ENCODE measurements around the gene MED15. TPM values are rescaled to one million over a fixed set of nuclear protein-coding genes. Genes with fewer than 3 reads are reported as not detected.
"Not testable (repeated sequence)": the region's sequence is repeated elsewhere in the genome, so short reads cannot be mapped to it uniquely, and the experiment has no call there.

Gene MED15
- total RNA-seq, 2 experiments from 2014 or later, result 93.3 to 97.4 TPM

DNA sequence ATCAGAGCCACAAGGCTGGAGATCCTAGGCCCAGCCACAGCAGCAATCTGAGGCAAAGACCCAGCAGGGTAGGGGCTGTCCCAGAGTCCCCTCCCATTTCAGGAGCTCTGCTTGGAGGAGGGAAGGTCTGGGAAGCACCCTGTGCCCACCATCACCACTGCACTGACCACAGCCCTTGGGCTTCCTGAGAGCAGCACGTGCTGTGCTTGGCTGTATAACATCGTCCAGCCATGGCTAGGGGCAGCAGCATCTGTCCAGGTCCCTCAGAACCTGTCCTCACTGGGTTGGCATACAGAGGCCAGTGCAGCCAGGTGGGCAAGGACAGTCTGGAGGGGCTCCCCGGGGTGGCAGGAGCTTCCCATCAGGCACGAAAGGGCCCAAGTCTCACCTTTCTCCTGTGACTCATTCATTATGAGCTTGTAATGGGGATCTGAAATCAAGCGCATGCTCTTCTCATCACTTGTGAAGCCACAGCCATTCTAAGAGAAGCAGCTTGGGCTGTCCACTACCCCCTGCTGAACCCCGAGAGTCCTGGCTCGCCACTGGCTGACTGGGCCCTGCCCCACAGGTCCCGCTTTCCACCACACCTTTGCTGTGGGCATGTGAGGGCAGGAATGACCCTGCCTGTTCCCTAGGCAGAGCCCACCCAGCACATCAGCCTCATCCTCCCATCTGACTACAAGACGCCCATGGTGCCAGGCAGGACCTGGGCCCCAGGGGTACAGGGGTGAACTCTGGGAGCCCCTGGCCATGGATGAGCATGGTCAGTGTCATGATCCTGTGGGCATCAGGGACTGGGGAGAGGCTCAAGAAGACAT, 83.3 kb downstream of the MED15 start:
- ChIA-PET POLR2A (no interaction called here), CTCF (interaction anchor here (1.0 kb wide), 1 partner anchor 22 kb away, joined by 3 read pairs; no protein-coding TSS in a partner anchor)
- no peak for DNase-seq
- intact Hi-C loops (cut with micrococcal nuclease), result no loop called here
- no peak overlapping the region for H3K4me3 Mint-ChIP-seq
- no peaks in the 10 kb centered on the region for H3K9me3 Mint-ChIP-seq
- peaks cover 3% of the 10 kb centered on the region for H3K4me1 Mint-ChIP-seq (ENCODE audit: low read depth)
- H3K27ac Mint-ChIP-seq, result no peak overlapping the region
- H3K27me3 Mint-ChIP-seq, result no peaks in the 10 kb centered on the region
- peaks cover 5% of the 10 kb centered on the region for H3K36me3 Mint-ChIP-seq

DNA sequence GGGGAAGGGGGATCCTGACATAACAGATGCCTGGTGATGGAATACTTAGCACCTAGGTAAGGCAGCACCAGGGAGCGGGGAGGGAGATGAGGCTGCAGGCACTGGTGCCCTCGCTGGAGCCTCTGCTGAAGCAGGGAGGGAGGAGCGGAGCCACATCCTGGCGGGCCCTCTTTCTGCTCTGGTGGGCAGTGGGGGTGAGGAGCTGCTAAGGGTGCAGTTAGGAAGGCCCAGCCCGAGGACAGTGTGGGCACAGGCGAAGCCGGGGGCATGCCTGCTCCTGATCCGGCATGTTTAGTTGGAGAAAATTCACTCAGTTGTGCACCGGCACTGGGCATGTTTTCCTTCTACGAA, 83.9 kb downstream of the MED15 start:
- Mint-ChIP-seq H3K4me3 (no peak overlapping the region), H3K27ac (no peak overlapping the region), H3K27me3 (no peaks in the 10 kb centered on the region), H3K36me3 (peaks cover 5% of the 10 kb centered on the region), H3K4me1 (ENCODE audit: low read depth) (peaks cover 3% of the 10 kb centered on the region), H3K9me3 (no peaks in the 10 kb centered on the region)
- no peak for DNase-seq
- intact Hi-C loops (cut with micrococcal nuclease), result no loop called here
- ChIA-PET POLR2A (no interaction called here), CTCF (interaction anchor here (1.0 kb wide), 1 partner anchor 22 kb away, joined by 3 read pairs; no protein-coding TSS in a partner anchor)

DNA sequence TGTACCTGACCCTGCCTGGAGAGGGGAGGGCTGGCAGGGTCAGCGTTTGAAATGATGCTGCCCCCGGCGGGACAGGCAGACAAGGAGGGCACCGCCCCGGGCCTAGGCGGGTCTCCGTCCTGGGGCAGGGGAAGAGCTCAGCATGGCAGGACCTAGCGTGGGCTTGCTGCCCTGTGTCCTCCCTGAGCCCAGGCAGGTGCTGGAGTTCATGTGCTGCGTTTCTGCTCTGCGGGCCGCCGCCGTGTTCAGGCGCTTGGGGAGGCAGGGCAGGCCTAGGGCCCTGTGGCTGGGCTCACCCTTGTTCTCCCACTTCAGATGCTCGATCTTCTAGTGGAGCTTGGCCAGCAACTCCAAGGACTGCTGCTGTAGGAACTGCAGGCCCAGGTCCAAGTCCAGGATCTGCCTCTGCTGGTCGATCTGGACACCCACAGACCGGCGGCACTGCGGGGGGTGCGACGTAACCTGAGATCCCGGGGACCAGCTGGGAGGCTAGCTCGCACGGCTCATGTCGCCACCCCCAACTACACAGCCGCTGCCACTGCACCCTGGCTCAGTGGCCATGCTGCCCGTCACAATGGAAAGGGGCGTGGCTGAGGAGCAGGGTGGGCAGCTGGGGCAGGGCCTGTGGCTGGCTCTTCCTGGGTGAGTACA, 84.4 kb downstream of the MED15 start:
- Mint-ChIP-seq H3K9me3 (no peaks in the 10 kb centered on the region), H3K36me3 (peaks cover under 1% of the 10 kb centered on the region), H3K27me3 (no peaks in the 10 kb centered on the region), H3K27ac (no peak overlapping the region), H3K4me3 (no peak overlapping the region), H3K4me1 (ENCODE audit: low read depth) (peaks cover 3% of the 10 kb centered on the region)
- ChIA-PET POLR2A (interaction anchor here (1.0 kb wide), 1 partner anchor 190 kb away, joined by 3 read pairs; no protein-coding TSS in a partner anchor), CTCF (interaction anchor here (1.3 kb wide), 1 partner anchor 21 kb away, joined by 7 read pairs; no protein-coding TSS in a partner anchor)
- no peak for DNase-seq
- intact Hi-C loops (cut with micrococcal nuclease), result no loop called here

DNA sequence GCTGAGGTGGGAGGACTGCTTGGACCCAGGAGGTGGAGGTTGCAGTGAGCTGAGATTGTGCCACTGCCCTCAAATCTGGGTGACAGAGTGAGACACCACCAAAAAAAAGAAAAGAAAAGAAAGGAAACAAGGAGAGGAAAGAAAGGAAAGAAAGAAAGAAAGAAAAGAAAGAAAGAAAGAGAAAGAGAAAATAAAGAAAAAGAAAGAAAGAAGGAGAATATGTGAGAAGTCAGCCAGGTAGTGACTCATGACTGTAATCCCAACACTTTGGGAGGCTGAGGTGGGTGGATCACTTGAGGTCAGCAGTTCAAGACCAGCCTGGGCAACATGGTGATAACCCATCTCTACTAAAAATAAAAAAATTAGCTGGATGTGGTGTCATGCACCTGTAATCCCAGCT, 86.6 kb downstream of the MED15 start:
- intact Hi-C loops (cut with micrococcal nuclease); H3K36me3 Mint-ChIP-seq; H3K27me3 Mint-ChIP-seq; POLR2A ChIA-PET; H3K9me3 Mint-ChIP-seq; H3K27ac Mint-ChIP-seq; DNase-seq; H3K4me3 Mint-ChIP-seq; H3K4me1 Mint-ChIP-seq (ENCODE audit: low read depth): not testable (repeated sequence)
- CTCF ChIA-PET, result interaction anchor here (0.6 kb wide), 1 partner anchor 12 kb away, joined by 3 read pairs; no protein-coding TSS in a partner anchor

DNA sequence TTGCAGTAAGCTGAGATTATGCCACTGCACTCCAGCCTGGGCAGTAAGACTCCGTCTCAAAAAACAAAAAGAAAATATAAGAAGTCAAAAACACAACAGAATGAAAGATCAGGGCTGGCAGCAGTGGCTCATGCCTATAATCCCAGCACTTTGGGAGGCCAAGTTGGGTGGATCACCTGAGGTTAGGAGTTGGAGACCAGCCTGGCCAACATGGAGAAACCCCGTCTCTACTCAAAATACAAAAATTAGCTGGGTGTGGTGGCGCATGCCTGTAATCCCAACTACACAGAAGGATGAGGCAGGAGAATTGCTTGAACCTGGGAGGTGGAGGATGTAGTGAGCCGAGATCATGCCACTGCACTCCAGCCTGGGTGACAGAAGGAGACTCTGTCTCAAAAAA, 87.1 kb downstream of the MED15 start:
- intact Hi-C loops (cut with micrococcal nuclease), result not testable (repeated sequence)

DNA sequence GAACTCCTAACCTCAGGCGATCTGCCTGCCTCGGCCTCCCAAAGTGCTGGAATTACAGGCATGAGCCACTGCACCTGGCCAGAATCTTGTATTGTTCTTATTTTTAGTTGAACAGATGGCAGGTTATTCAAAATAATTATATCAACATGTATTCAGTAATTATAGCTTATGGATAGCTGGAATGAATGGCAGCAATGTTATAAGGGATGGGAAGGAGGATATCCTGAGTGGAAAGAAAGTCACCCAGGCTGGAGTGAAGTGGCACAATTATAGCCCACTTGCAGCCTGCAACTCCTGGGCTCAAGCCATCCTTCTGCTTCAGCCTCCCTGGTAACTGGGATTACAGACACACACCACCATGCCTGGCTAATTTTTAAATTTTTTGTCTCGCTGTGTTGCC, 88.1 kb downstream of the MED15 start:
- Mint-ChIP-seq H3K4me1 (ENCODE audit: low read depth) (peaks cover 3% of the 10 kb centered on the region), H3K27ac (no peak overlapping the region), H3K36me3 (no peaks in the 10 kb centered on the region), H3K27me3 (no peaks in the 10 kb centered on the region), H3K4me3 (no peak overlapping the region), H3K9me3 (no peaks in the 10 kb centered on the region)
- no peak for DNase-seq
- CTCF ChIA-PET, result interaction anchor here (0.7 to 1.0 kb wide), 2 partner anchors 11 to 31 kb away, joined by 3 read pairs; no protein-coding TSS in a partner anchor
- intact Hi-C loops (cut with micrococcal nuclease), result no loop called here
- POLR2A ChIA-PET, result no interaction called here

More for the DNA sequence above, 87.1 kb downstream of the MED15 start:
- H3K4me3 Mint-ChIP-seq; H3K27ac Mint-ChIP-seq; DNase-seq; POLR2A ChIA-PET; H3K36me3 Mint-ChIP-seq; H3K27me3 Mint-ChIP-seq; H3K9me3 Mint-ChIP-seq; H3K4me1 Mint-ChIP-seq (ENCODE audit: low read depth): not testable (repeated sequence)
- CTCF ChIA-PET, result interaction anchor here (0.7 kb wide), 1 partner anchor 30 kb away, joined by 3 read pairs; no protein-coding TSS in a partner anchor

DNA sequence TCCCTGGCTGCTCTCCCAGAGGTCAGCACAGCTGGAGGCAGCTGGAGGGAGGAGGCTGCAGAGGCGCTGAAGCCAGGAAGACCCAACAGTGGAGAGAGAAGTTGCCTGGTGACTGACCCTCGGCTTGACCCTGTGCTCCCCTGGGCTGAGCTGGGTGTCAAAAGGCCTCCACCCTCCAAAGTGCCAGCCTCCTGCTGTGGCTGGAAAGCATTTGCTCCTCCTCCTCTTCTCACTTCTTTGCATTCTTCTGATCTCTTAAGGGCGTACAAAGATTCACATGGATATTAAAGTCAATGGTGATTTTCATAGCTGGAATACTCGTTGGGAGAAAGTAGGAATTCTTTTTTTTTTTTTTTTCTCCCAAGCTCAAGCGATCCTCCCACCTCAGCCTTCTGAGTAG, 91.7 kb downstream of the MED15 start:
- Mint-ChIP-seq H3K4me3 (no peak overlapping the region), H3K9me3 (no peaks in the 10 kb centered on the region), H3K4me1 (ENCODE audit: low read depth) (no peaks in the 10 kb centered on the region), H3K27ac (no peak overlapping the region), H3K27me3 (no peaks in the 10 kb centered on the region), H3K36me3 (no peaks in the 10 kb centered on the region)
- intact Hi-C loops (cut with micrococcal nuclease), result no loop called here
- POLR2A ChIA-PET, result no interaction called here
- DNase-seq, result no peak
- CTCF ChIA-PET, result interaction anchor here (1.1 kb wide), 1 partner anchor 35 kb away, joined by 3 read pairs; no protein-coding TSS in a partner anchor

DNA sequence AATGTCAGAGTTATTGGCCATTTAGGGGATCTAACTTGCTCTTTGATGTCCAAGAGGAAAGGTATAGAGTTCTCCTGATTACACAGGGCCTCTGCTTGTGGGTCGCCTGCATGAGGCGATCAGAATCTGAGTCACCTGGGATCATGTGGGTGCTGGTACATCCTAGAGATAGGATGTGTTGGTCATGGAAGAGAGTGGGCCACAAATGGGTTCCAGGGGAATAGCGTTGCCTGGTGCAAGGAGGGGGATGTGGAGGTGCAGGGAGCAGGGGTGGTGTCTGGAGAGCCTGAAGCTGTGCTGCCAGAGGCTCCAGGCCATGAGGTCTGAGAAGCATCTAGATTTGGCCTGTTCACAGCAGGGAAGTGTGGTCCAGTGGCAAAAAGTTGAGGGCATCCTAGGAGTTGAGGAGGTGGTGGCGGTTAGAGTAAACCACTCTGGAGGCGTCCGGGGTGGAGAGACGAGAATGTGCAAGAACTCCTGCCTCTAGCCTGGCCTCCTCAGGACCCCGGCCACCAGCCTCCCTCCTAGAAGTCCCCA, 92.8 kb downstream of the MED15 start:
- no peak for DNase-seq
- POLR2A ChIA-PET, result interaction anchor here (0.6 kb wide), 1 partner anchor 228 kb away, joined by 4 read pairs; no protein-coding TSS in a partner anchor
- Mint-ChIP-seq H3K4me3 (no peak overlapping the region), H3K36me3 (no peaks in the 10 kb centered on the region), H3K4me1 (ENCODE audit: low read depth) (no peaks in the 10 kb centered on the region), H3K27ac (no peak overlapping the region), H3K9me3 (no peaks in the 10 kb centered on the region), H3K27me3 (no peaks in the 10 kb centered on the region)
- CTCF ChIA-PET, result interaction anchor here (0.7 to 1.1 kb wide), 2 partner anchors 36 to 182 kb away, joined by 3 read pairs; no protein-coding TSS in a partner anchor
- intact Hi-C loops (cut with micrococcal nuclease), result no loop called here

DNA sequence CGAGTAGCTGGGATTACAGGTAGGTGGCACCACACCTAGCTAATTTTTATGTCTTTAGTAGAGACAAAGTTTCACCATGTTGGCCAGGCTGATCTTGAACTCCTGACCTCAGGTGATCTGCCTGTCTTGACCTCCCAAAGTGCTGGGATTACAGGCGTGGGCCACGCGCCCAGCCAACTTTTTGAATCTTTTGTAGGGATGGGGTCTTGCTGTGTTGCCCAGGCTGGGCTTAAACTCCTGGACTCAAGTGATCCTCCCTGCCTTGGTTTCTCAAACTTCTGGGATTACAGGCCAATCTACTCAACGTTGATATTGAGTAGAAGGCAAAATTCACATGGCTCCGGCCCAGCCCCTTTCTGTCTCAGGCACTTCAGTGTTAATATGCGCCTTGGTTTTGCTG, 93.9 kb downstream of the MED15 start:
- Mint-ChIP-seq H3K27ac (no peak overlapping the region), H3K9me3 (no peaks in the 10 kb centered on the region), H3K4me1 (ENCODE audit: low read depth) (peaks cover 4% of the 10 kb centered on the region), H3K27me3 (no peaks in the 10 kb centered on the region), H3K4me3 (no peak overlapping the region), H3K36me3 (no peaks in the 10 kb centered on the region)
- ChIA-PET POLR2A (no interaction called here), CTCF (no interaction called here)
- DNase-seq, result no peak
- intact Hi-C loops (cut with micrococcal nuclease), result no loop called here

DNA sequence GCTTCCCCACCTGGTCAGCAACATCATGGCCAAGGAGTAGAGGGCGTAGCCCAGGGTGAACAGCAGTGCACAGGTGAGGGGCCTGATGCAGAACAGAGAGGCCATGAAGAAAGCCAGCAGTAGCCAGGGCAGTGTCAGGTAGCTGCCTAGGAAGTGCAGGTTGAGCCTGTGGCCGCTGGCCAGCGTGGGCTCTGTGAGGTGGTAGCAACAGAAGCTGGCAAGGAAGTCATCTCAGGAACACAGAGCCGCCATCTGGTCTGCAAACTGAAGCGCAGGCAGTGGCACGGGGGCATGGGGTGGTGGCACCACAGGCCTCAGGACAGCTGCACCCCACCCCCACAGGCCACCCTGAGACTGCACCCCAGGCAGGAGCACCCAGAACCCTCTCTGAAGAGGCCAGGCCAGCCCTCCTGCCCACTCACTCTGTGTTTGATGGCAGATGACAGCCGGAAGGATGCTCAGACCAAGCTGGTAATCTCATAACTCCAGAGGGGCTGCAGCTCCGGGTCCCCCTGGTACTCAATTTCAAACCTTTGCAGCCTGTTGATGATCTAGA, 95.3 kb downstream of the MED15 start:
- intact Hi-C loops (cut with micrococcal nuclease), result no loop called here
- no peak overlapping the region for H3K27ac Mint-ChIP-seq
- H3K9me3 Mint-ChIP-seq, result no peaks in the 10 kb centered on the region
- no peak for DNase-seq
- H3K4me1 Mint-ChIP-seq (ENCODE audit: low read depth), result peaks cover 7% of the 10 kb centered on the region
- H3K36me3 Mint-ChIP-seq, result no peaks in the 10 kb centered on the region
- ChIA-PET POLR2A (no interaction called here), CTCF (interaction anchor here (0.9 to 4.5 kb wide), 3 partner anchors 31 to 181 kb away, joined by 3 to 21 read pairs (median 4); no protein-coding TSS in a partner anchor)
- H3K27me3 Mint-ChIP-seq, result no peaks in the 10 kb centered on the region
- H3K4me3 Mint-ChIP-seq, result no peak overlapping the region

DNA sequence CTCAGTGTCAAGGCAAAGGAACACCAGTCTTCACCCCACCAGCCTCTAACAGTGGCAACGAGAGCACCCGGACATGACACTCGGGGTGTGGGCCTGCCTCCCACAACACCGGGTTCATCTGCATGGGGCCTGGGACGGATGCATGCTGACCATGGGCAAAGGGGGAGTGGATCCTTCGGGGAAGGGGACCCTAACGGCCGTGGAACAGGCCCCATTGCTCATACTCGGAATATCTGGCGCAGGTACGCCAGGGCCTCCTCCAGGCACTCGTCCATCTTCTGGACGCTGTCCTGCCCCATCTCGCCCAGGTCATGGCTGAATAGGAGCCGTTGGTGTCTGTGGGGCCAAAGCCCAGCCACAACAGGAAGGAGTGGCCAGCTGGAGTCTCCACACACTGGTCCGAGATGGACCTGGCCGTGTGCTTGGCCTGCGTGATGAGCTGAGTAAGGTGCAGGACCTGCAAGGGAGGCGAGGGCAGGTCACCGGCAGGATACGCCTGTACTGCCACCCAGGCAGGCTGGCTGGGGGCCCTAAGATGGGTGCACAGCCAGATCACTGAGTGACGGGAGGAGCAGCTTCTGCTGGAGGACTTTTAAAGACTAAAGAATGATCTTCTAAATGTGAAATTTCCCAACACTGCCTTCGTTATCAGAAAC, 96.8 kb downstream of the MED15 start:
- Mint-ChIP-seq H3K27ac (no peak overlapping the region), H3K4me3 (no peak overlapping the region), H3K27me3 (no peaks in the 10 kb centered on the region), H3K36me3 (no peaks in the 10 kb centered on the region), H3K4me1 (ENCODE audit: low read depth) (peaks cover 7% of the 10 kb centered on the region), H3K9me3 (no peaks in the 10 kb centered on the region)
- CTCF ChIA-PET, result interaction anchor here (4.5 kb wide), 1 partner anchor 138 kb away, joined by 21 read pairs; no protein-coding TSS in a partner anchor
- intact Hi-C loops (cut with micrococcal nuclease), result no loop called here
- POLR2A ChIA-PET, result interaction anchor here (0.9 kb wide), 1 partner anchor 29 kb away, joined by 4 read pairs; no protein-coding TSS in a partner anchor
- no peak for DNase-seq

All from activated CD4-positive, alpha-beta memory T cell treated with anti-CD3 and anti-CD28 coated beads for 36 hours (primary cell).